Measurements from ENCODE around the gene BCL2L2. TPM values are rescaled to one million over a fixed set of nuclear protein-coding genes. Genes with fewer than 3 reads are reported as not detected.

Gene BCL2L2
- total and polyA plus RNA-seq, 2 experiments from 2014 or later: 4.3 to 20.8 TPM

GRCh38 chr14:23353433-23353780 lies 46.8 kb downstream of the BCL2L2 start:
- H3K9me3 ChIP-seq (ENCODE audit: low read depth): no peaks in the 10 kb centered on the region
- 81% methylated on average over 5 of the region's 5 CpGs for WGBS (ENCODE audit: low lambda C conversion rate, missing lambda C conversion rate)
- no peaks in the 10 kb centered on the region for H3K4me1 ChIP-seq (ENCODE audit: insufficient read depth)
- H3K9me2 ChIP-seq (replicated peaks; ENCODE audit: insufficient read depth): no peaks in the 10 kb centered on the region
- H2AFZ ChIP-seq: no peak overlapping the region
- H3K27ac ChIP-seq: peak overlapping the region; percentile 66
- DNase-seq (ENCODE audit: low spot score): no peak
- H3K36me3 ChIP-seq (replicated peaks; ENCODE audit: insufficient read depth, low read depth): no peaks in the 10 kb centered on the region
- H4K20me1 ChIP-seq (ENCODE audit: insufficient read depth, poor library complexity, severe bottlenecking): no peaks in the 10 kb centered on the region
- H3K4me3 ChIP-seq: no peak overlapping the region
- no peaks in the 10 kb centered on the region for H3K79me2 ChIP-seq
- no peak for TF ChIP-seq EZH2phosphoT487 (IDR thresholded peaks at IDR 0.05; ENCODE audit: low read depth, severe bottlenecking, unreplicated experiment)
- TF ChIP-seq CTCF (IDR thresholded peaks at IDR 0.05; ENCODE audit: poor library complexity): no peak
- TF ChIP-seq EZH2 (IDR thresholded peaks at IDR 0.05; ENCODE audit: borderline replicate concordance): no peak
- peak overlapping the region; percentile 99 for H3K4me2 ChIP-seq
- no peaks in the 10 kb centered on the region for H3K27me3 ChIP-seq

- H3K9me3 ChIP-seq (ENCODE audit: low read depth): no peaks in the 10 kb centered on the region
- no peaks in the 10 kb centered on the region for H3K4me1 ChIP-seq (ENCODE audit: insufficient read depth)
- no peak overlapping the region for H3K27ac ChIP-seq
- no peaks in the 10 kb centered on the region for H3K27me3 ChIP-seq
- no peak overlapping the region for H3K4me2 ChIP-seq
- H3K79me2 ChIP-seq: no peaks in the 10 kb centered on the region
- H4K20me1 ChIP-seq (ENCODE audit: insufficient read depth, poor library complexity, severe bottlenecking): no peaks in the 10 kb centered on the region
- no peak for DNase-seq (ENCODE audit: low spot score)
- H2AFZ ChIP-seq: no peak overlapping the region
- H3K36me3 ChIP-seq (replicated peaks; ENCODE audit: insufficient read depth, low read depth): no peaks in the 10 kb centered on the region
- 89% methylated on average over 6 of the region's 6 CpGs for WGBS (ENCODE audit: low lambda C conversion rate, missing lambda C conversion rate)
- TF ChIP-seq CTCF (IDR thresholded peaks at IDR 0.05; ENCODE audit: poor library complexity): no peak
- TF ChIP-seq EZH2 (IDR thresholded peaks at IDR 0.05; ENCODE audit: borderline replicate concordance): no peak
- TF ChIP-seq EZH2phosphoT487 (IDR thresholded peaks at IDR 0.05; ENCODE audit: low read depth, severe bottlenecking, unreplicated experiment): no peak
- no peak overlapping the region for H3K4me3 ChIP-seq
- no peaks in the 10 kb centered on the region for H3K9me2 ChIP-seq (replicated peaks; ENCODE audit: insufficient read depth)
These were observed 48.4 kb downstream of the BCL2L2 start for GRCh38 chr14:23354990-23355389.

- Histone ChIP-seq H4K20me1 (ENCODE audit: insufficient read depth, poor library complexity, severe bottlenecking) (peaks cover 3% of the 10 kb centered on the region), H3K79me2 (peaks cover 3% of the 10 kb centered on the region), H3K36me3 (replicated peaks; ENCODE audit: insufficient read depth, low read depth) (no peaks in the 10 kb centered on the region), H3K9me3 (ENCODE audit: low read depth) (no peaks in the 10 kb centered on the region), H3K9me2 (replicated peaks; ENCODE audit: insufficient read depth) (no peaks in the 10 kb centered on the region), H3K4me1 (ENCODE audit: insufficient read depth) (no peaks in the 10 kb centered on the region), H2AFZ (no peak overlapping the region), H3K4me2 (no peak overlapping the region), H3K4me3 (no peak overlapping the region), H3K27me3 (no peaks in the 10 kb centered on the region), H3K27ac (no peak overlapping the region)
- TF ChIP-seq EZH2phosphoT487 (IDR thresholded peaks at IDR 0.05; ENCODE audit: low read depth, severe bottlenecking, unreplicated experiment) (no peak), CTCF (IDR thresholded peaks at IDR 0.05; ENCODE audit: poor library complexity) (no peak), EZH2 (IDR thresholded peaks at IDR 0.05; ENCODE audit: borderline replicate concordance) (no peak)
- 95% methylated on average over 6 of the region's 6 CpGs for WGBS (ENCODE audit: low lambda C conversion rate, missing lambda C conversion rate)
- DNase-seq (ENCODE audit: low spot score): no peak
These were observed 49.3 kb downstream of the BCL2L2 start for GRCh38 chr14:23355871-23356435.

Measured in hepatocyte (in vitro differentiated cells).